Transverse colon (tissue), 3 donors: Measurements from ENCODE around the gene ADK.

Source experiments
- POLR2A ChIP-seq: fragments of 450-650 bp; IDR thresholded peaks from one replicate; pipeline ENCODE4 v1.6.1; 2016; ENCODE audit warnings: antibody characterized with exemption, mild to moderate bottlenecking, moderate library complexity
- TF ChIP-seq, protein P1 (sequence below), 5 experiments: fragments of 200-600 bp in 3 of 5; fragments of 450-650 bp in 2 of 5; sonication (generic) in 3 of 5; IDR thresholded peaks; 1 replicate in 2 of 5; 2 replicates in 3 of 5; pipeline ENCODE4 v1.5.1; 2016 to 2017; ENCODE audit warnings: antibody characterized with exemption in 5 of 5, inconsistent platforms in 3 of 5, mild to moderate bottlenecking in 2 of 5, moderate library complexity in 1 of 5

DNA sequence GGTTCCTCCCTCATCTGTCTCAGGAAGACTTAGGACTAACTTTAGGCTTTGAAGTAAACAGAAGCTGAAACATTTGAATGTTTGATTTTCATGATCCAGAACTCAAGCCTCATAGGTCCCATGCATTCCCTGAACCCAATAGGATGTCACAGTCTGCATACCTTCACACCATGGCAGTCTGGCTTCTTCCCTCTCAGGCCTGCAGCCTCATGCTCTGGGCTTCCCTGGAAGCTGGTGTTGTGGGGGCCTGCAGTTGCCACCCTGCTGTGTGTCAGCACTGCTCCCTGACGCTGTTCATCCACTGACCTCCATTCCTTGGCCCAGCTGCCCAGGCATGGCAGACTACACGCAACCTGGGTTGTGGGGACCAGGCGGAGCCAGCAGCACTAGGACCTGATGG, 407.9 kb downstream of the ADK start:
- TF ChIP-seq, protein P1, sequence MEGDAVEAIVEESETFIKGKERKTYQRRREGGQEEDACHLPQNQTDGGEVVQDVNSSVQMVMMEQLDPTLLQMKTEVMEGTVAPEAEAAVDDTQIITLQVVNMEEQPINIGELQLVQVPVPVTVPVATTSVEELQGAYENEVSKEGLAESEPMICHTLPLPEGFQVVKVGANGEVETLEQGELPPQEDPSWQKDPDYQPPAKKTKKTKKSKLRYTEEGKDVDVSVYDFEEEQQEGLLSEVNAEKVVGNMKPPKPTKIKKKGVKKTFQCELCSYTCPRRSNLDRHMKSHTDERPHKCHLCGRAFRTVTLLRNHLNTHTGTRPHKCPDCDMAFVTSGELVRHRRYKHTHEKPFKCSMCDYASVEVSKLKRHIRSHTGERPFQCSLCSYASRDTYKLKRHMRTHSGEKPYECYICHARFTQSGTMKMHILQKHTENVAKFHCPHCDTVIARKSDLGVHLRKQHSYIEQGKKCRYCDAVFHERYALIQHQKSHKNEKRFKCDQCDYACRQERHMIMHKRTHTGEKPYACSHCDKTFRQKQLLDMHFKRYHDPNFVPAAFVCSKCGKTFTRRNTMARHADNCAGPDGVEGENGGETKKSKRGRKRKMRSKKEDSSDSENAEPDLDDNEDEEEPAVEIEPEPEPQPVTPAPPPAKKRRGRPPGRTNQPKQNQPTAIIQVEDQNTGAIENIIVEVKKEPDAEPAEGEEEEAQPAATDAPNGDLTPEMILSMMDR (IDR thresholded peaks at IDR 0.05): no peak
- no peak for TF ChIP-seq POLR2A
